GM13976 (cell line): ENCODE results near the gene NPAS2.

ENCODE experiments used
- DNase-seq: peaks from one replicate; pipeline ENCODE4 v3.0.0; 2012; ENCODE audit warnings: low spot score
- in situ Hi-C: fragments of 300-500 bp; cut with MboI; formaldehyde crosslinking; loops from one replicate; pipeline ENCODE4 v1.12.0; 2022; ENCODE audit warnings: low sequenced_read_pairs, mixed read lengths, inconsistent platforms; ENCODE audit not compliant: unreplicated experiment
- TF ChIP-seq, protein P1 (sequence below): IDR thresholded peaks from 2 replicates; pipeline ENCODE4 v1.5.1; 2012; ENCODE audit warnings: borderline replicate concordance, mild to moderate bottlenecking; ENCODE audit not compliant: insufficient read depth; ENCODE audit errors: extremely low read depth, missing control alignments, control extremely low read depth

The NPAS2 gene

DNA sequence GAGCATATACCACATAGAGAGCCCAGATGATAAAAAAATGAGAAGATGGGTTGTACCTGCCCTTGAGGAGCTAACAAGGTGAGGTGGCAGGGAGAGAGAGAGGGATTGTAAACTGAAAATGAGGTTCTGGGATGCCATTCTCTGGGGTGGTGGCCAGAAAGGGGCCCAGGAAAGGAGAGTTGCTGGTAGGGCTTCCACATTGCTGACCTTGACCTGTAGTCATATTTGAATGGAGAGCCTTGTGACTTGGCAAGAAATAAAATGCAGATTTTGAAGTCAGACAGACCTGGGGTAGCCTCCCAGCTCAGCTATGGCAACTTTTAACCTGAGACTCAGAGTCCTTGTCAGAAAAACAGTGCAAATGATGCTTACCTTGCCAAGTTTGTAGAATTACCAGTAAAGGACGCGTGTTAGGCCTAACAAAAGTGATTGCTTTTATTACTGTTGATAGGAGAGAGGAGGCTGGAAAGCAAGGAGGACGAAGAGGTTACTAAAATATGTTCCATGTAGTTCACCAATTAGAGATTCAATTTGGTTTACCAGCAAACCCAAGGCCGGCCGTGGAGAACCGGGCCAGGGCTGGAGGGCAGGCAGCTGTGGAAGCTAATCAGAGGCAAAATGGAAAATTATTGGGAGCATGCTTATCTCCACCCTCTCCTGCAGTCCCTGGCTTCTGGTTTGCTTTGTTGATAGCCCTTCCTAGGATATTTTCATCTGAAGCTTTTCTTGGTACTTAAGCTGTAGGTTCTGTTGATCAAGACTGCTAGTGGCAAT, 3.9 kb downstream of the NPAS2 start:
- TF ChIP-seq, protein P1, sequence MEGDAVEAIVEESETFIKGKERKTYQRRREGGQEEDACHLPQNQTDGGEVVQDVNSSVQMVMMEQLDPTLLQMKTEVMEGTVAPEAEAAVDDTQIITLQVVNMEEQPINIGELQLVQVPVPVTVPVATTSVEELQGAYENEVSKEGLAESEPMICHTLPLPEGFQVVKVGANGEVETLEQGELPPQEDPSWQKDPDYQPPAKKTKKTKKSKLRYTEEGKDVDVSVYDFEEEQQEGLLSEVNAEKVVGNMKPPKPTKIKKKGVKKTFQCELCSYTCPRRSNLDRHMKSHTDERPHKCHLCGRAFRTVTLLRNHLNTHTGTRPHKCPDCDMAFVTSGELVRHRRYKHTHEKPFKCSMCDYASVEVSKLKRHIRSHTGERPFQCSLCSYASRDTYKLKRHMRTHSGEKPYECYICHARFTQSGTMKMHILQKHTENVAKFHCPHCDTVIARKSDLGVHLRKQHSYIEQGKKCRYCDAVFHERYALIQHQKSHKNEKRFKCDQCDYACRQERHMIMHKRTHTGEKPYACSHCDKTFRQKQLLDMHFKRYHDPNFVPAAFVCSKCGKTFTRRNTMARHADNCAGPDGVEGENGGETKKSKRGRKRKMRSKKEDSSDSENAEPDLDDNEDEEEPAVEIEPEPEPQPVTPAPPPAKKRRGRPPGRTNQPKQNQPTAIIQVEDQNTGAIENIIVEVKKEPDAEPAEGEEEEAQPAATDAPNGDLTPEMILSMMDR = no peak
- no peak for DNase-seq
- in situ Hi-C loops = no loop called here

DNA sequence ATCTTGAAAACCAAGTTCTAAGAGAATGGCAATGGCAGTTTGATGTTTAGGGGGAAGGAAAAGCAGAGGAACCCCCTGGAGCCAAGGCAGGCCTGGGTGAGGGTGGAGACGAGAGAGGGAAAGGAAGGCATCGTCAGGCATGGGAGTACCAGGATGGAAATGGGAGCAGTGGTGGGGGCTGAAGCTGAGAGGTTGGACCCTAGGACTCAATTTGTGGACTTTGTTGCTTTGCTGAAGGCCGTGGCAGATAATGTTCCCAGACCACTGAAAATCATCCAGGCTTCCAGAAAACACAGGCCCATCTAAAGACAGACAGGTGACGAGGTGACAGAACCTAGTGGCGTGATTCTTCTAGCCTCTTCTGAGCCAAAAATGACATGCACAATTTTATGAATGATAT, 4.9 kb downstream of the NPAS2 start:
- TF ChIP-seq, protein P1 = no peak
- no peak for DNase-seq
- in situ Hi-C loops = no loop called here

DNA sequence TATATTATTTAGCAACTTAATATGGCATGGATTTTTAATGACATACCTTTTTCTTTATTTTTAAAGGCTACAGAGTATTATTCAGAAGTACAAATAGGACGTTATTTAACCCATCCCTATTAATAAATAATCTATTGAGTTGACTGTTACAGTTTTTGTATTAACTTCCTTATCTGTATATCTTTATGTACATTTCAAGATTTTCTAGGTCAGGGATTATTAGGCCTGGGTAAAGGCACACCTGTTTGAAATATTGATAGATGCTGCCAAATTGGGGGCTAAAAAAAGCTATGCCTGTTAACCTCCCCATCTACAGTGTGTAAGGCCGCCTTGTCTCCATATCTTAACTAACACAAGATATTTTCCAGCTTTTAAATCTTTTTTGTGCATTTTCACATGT, 6.6 kb downstream of the NPAS2 start:
- in situ Hi-C loops = no loop called here
- no peak for DNase-seq
- TF ChIP-seq, protein P1 = no peak

DNA sequence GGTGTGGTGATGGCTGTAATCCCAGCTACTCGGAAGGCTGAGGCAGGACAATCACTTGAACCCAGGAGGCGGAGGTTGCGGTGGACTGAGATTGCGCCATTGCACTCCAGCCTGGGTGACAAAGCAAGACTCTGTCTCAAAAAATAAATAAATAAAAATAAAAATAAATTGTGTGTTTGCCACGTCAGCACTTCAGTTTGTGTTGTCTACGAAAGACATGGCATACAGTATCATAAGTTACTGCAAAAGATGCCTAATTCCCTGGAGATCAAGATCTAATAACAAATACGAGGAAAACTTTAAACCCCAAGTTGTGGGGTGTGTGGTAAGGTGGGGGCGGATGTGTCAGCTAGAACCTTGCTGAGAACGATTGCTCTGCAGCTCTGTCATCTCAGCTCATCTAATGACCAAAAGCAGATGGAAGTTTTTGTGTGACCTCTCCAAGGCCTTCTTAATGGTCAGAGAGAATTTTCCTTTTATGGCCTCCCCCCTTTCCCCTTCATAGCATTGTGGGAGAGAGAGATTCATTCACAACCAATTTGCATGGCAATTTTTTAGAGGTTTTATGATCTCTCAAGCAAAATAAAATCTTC, 11.3 kb downstream of the NPAS2 start:
- in situ Hi-C loops = no loop called here
- TF ChIP-seq, protein P1 = no peak
- DNase-seq = no peak

DNA sequence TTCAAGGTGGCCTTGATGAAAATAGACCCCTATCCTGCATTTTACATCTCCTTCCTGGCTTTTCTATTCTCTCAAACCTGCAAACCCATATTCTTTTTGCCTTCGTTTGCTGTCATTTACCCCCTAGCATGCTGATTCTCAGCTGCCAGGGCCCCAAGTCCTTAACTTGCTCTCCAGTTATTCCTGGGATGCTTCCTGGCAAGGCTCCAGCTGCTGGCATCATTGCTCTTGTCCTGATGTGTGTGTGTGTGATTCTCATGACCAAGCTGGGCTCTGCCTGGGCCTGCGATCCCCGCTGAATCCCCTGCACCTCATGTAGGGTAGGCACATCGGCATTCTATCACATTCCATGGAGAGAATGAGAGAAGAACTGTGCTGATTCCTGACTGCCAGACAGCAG, 11.9 kb downstream of the NPAS2 start:
- TF ChIP-seq, protein P1 = no peak
- in situ Hi-C loops = no loop called here
- DNase-seq = no peak

DNA sequence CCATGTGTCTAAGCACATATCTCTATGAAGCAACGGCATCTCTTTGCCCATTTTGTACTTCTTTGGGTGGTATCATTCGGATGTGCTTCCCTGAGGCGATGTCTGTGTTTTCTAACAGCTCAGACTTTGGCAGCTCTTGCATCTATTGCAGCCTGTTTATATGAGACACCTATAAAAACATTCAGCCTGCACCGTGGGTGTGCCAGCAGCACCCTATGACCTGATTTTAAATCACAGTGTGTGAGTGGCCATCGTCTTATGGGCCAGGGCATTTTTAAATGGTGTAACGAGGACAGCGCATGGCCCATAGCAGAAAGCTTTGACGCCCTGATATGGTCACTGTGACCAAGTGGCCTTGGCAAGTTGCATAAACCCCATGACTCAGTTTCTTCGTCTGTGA, 12.9 kb downstream of the NPAS2 start:
- no peak for DNase-seq
- TF ChIP-seq, protein P1 = no peak

More for the DNA sequence above, 12.9 kb downstream of the NPAS2 start:
- in situ Hi-C loops = no loop called here
